T-helper 1 cell (primary cell): ENCODE data around the gene TFDP1.
A peak's percentile ranks its signal among the peaks of the same experiment; 100 is the strongest.

Experiments
- DNase-seq, 5 donors: peaks; one replicate each; pipeline ENCODE4 v3.0.0-alpha.2; 2012 to 2020
- total RNA-seq, 4 donors: gene quantifications; one replicate each; lab custom pipeline; 2026; lab: John Stamatoyannopoulos, UW

TFDP1 gene
- total RNA-seq, result 24.3 to 36.1 (median 33.1) reads per million in 4 donors

GRCh38 chr13:113584205-113584869 is at the start of gene TFDP1:
TSS of gene TFDP1 (plus strand) at chr13:113584753. CDS start at chr13:113585838, 1,085 bp downstream.
- DNase-seq, result peak in 3 of 5 donors; percentile 10 to 93 (median 32)

- no peak for DNase-seq
Observed at GRCh38 chr13:113535381-113535781, 49.2 kb upstream of the TFDP1 start.

- no peak for DNase-seq
Observed at GRCh38 chr13:113536461-113537110, 48.0 kb upstream of the TFDP1 start.

- DNase-seq, result no peak
Observed at GRCh38 chr13:113537205-113537604, 47.3 kb upstream of the TFDP1 start.

GRCh38 chr13:113537909-113538688 is 46.5 kb upstream of the TFDP1 start:
- no peak for DNase-seq

GRCh38 chr13:113538689-113539058 is 45.9 kb upstream of the TFDP1 start:
- no peak for DNase-seq

- no peak for DNase-seq
Observed at GRCh38 chr13:113539176-113539575, 45.4 kb upstream of the TFDP1 start.

- no peak for DNase-seq
Observed at GRCh38 chr13:113539822-113540221, 44.7 kb upstream of the TFDP1 start.

- no peak for DNase-seq
Observed at GRCh38 chr13:113540523-113540922, 44.0 kb upstream of the TFDP1 start.

GRCh38 chr13:113542751-113543424 is 41.7 kb upstream of the TFDP1 start:
- no peak for DNase-seq

GRCh38 chr13:113544071-113544891 is 40.3 kb upstream of the TFDP1 start:
- no peak for DNase-seq

GRCh38 chr13:113544896-113545295 is 39.7 kb upstream of the TFDP1 start:
- DNase-seq, result no peak

- DNase-seq, result no peak
Observed at GRCh38 chr13:113545455-113545930, 39.1 kb upstream of the TFDP1 start.

- DNase-seq, result no peak
Observed at GRCh38 chr13:113545931-113546516, 38.5 kb upstream of the TFDP1 start.

- no peak for DNase-seq
Observed at GRCh38 chr13:113546571-113547237, 37.8 kb upstream of the TFDP1 start.

GRCh38 chr13:113547238-113547971 is 37.1 kb upstream of the TFDP1 start:
- DNase-seq, result no peak

- DNase-seq, result no peak
Observed at GRCh38 chr13:113548171-113548641, 36.3 kb upstream of the TFDP1 start.

GRCh38 chr13:113548778-113549621 is 35.6 kb upstream of the TFDP1 start:
- no peak for DNase-seq

GRCh38 chr13:113550453-113550852 is 34.1 kb upstream of the TFDP1 start:
- DNase-seq, result no peak
